Upper lobe of left lung (tissue), 6 donors: ENCODE measurements around the gene SMG1. TPM values are rescaled to one million over a fixed set of nuclear protein-coding genes. Genes with fewer than 3 reads are reported as not detected.
A peak's percentile ranks its signal among the peaks of the same experiment; 100 is the strongest.

Source experiments
- ATAC-seq, 2 donors: fragments of 200-7000 bp; cut with Tn5 transposase; one replicate each; pipeline ENCODE4 v1.9.1; 2022; ENCODE audit warnings: mild to moderate bottlenecking in 2 of 2, moderate library complexity in 2 of 2; ENCODE audit not compliant: low FRiP score in 2 of 2
- DNase-seq, 2 donors: peaks; one replicate each; pipeline ENCODE4 v3.0.0-alpha.2; 2019 to 2020
- H3K27ac ChIP-seq, 4 donors: fragments of 200-600 bp; sonication (generic); one replicate each; pipeline ENCODE4 v1.5.1; 2016 to 2019
- H3K27me3 ChIP-seq, 4 donors: fragments of 200-600 bp; sonication (generic); one replicate each; pipeline ENCODE4 v1.5.1; 2017 to 2019
- H3K36me3 ChIP-seq, 4 donors: fragments of 200-600 bp; sonication (generic); one replicate each; pipeline ENCODE4 v1.5.1; 2016 to 2019
- H3K4me1 ChIP-seq, 4 donors: fragments of 200-600 bp; sonication (generic); one replicate each; pipeline ENCODE4 v1.5.1; 2018 to 2019
- H3K4me3 ChIP-seq, 4 donors: fragments of 200-600 bp; sonication (generic); one replicate each; pipeline ENCODE4 v1.5.1; 2017 to 2019; ENCODE audit warnings: mild to moderate bottlenecking in 2 of 4, moderate library complexity in 1 of 4
- H3K9me3 ChIP-seq, 4 donors: fragments of 200-600 bp; sonication (generic); one replicate each; pipeline ENCODE4 v1.5.1; 2018 to 2019
- EP300 ChIP-seq, 4 donors: sonication (generic); formaldehyde crosslinking; IDR thresholded peaks; one replicate each; pipeline ENCODE4 v1.5.1; 2017; ENCODE audit warnings: antibody characterized with exemption in 4 of 4, control low read depth in 2 of 4
- POLR2A ChIP-seq, 4 donors: fragments of 450-650 bp; IDR thresholded peaks; one replicate each; pipeline ENCODE4 v1.5.1; 2016 to 2017; ENCODE audit warnings: antibody characterized with exemption in 4 of 4, mild to moderate bottlenecking in 2 of 4
- POLR2AphosphoS5 ChIP-seq, 2 donors: sonication (generic); formaldehyde crosslinking; IDR thresholded peaks; one replicate each; pipeline ENCODE4 v1.5.1; 2017; ENCODE audit warnings: antibody characterized with exemption in 2 of 2
- WGBS, 2 donors: methylation state at CpG; one replicate each; pipeline ENCODE4 v1.1.5; 2017 to 2018; 5-methylcytosine and 5-hydroxymethylcytosine counted together
- total RNA-seq, 6 donors: library from RNA; depleted of rRNA in 4 of 6; stranded (reverse); fragments of >200 nt in 4 of 6; gene quantifications; one replicate each; pipeline versions ENCODE4 v1.1.0 to v1.2.1, GENCODE V29; 2016 to 2021
- TF ChIP-seq, protein P1 (sequence below), 6 experiments: fragments of 450-650 bp in 4 of 6; fragments of 200-600 bp in 2 of 6; sonication (generic) in 2 of 6; IDR thresholded peaks; one replicate each; pipeline ENCODE4 v1.5.1; 2016 to 2019; ENCODE audit warnings: antibody characterized with exemption in 6 of 6
- donor health status: DM: no; HTN: no; CAD: no; lungs with moderate emphysema.
- donor health status: DM: no; HTN: yes; CAD: no; lungs with severe emphysema.

Gene SMG1
- total RNA-seq, 6 donors from 2014 or later: 39.2 to 122 (median 69.6) TPM

DNA sequence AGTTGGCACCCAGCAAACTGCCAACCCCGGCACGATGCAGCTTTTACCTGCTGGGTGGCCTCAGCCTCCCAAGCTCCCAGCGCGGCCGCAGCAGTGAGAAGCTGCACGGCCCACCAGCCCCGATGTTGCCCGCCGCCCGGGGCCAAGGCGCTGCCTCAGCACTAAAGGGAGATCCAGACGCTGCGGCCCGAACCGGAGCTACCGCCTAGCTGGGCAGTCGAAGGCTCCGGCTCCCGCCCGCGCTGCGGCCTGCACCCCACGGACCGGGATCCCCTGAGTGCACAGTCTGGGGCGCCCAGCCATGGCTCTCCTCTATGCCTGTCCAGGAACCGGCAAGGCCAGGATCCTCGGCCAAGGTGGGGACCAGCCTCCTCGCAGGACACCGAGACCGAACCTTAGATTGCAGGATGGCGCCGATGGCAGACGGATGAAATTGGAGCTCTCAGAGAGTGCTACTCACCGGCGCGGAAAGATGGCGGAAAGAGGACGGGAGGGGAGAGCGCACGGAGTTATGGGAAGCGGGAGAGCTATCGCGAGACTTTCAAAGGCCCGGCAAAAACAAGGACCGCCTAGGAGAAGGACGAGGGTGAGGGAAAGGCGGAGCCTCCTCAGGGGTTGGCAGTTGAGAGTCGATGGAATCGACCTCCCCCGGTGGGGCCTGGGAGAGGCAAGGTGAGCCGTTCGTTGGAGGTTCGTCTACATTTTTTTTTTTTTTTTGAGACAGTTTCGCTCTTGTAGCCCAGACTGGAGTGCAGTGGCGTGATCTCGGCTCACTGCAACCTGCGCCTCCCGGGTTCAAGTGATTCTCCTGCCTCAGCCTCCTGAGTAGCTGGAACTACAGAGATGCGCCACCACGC lies 136.1 kb downstream of the SMG1 start, which contains the start of gene RPS15A:
Gene RPS15A, minus strand, starts transcription at position 485 of the 857 bp plus-strand sequence. CDS start 1,221 bp downstream, outside the sequence.
- WGBS, 2 donors: 6 to 7% methylated on average over 41 to 45 of the region's 60 CpGs
- H3K36me3 ChIP-seq: peaks cover 30 to 65% (median 46%) of the 10 kb centered on the region in 4 donors
- TF ChIP-seq EP300 (IDR thresholded peaks at IDR 0.05) (peak in 1 of 4 donors; percentile 60), POLR2A (IDR thresholded peaks at IDR 0.05) (peak in 2 of 4 donors; percentile 76 to 88), POLR2AphosphoS5 (IDR thresholded peaks at IDR 0.05) (peak; percentile 95 to 96)
- TF ChIP-seq, protein P1, sequence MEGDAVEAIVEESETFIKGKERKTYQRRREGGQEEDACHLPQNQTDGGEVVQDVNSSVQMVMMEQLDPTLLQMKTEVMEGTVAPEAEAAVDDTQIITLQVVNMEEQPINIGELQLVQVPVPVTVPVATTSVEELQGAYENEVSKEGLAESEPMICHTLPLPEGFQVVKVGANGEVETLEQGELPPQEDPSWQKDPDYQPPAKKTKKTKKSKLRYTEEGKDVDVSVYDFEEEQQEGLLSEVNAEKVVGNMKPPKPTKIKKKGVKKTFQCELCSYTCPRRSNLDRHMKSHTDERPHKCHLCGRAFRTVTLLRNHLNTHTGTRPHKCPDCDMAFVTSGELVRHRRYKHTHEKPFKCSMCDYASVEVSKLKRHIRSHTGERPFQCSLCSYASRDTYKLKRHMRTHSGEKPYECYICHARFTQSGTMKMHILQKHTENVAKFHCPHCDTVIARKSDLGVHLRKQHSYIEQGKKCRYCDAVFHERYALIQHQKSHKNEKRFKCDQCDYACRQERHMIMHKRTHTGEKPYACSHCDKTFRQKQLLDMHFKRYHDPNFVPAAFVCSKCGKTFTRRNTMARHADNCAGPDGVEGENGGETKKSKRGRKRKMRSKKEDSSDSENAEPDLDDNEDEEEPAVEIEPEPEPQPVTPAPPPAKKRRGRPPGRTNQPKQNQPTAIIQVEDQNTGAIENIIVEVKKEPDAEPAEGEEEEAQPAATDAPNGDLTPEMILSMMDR (IDR thresholded peaks at IDR 0.05): peak in 1 of 6 experiments; percentile 24
- peaks cover 37 to 47% (median 43%) of the 10 kb centered on the region in 4 donors for H3K4me1 ChIP-seq
- no peaks in the 10 kb centered on the region for H3K9me3 ChIP-seq
- peak within 1 kb of the TSS; percentile 83 to 94 (median 85) for H3K27ac ChIP-seq
- peak within 1 kb of the TSS; percentile 63 to 98 (median 73) for H3K4me3 ChIP-seq
- no peaks in the 10 kb centered on the region for H3K27me3 ChIP-seq
- ATAC-seq (peak; percentile 99), DNase-seq (peak; percentile 93 to 96)

DNA sequence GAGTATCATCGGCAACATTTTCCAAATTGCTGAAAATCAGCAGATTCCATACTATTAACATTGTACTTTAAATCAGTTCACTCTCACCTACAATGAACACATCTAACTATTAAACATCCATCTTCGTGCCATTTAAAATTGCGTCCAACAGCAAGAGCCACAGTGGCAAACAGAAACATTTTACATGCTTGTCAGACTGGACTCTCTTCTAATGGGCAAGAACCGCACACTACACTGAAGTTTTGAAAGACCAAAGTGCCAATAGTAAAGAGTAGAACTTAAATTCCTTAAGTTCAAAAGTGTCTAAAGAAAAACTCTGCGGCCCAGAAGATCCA lies 136.7 kb downstream of the SMG1 start:
- ATAC-seq: no peak
- H3K4me1 ChIP-seq: peaks cover 40 to 51% (median 45%) of the 10 kb centered on the region in 4 donors
- H3K27ac ChIP-seq: peak overlapping the region; percentile 83 to 94 (median 85)
- H3K27me3 ChIP-seq: no peaks in the 10 kb centered on the region
- WGBS, 2 donors: 0% methylated on average over 5 of the region's 5 CpGs
- no peak for DNase-seq
- peak overlapping the region; percentile 63 to 98 (median 73) for H3K4me3 ChIP-seq
- peaks cover 33 to 65% (median 48%) of the 10 kb centered on the region in 4 donors for H3K36me3 ChIP-seq
- no peaks in the 10 kb centered on the region for H3K9me3 ChIP-seq
- TF ChIP-seq, protein P1 (IDR thresholded peaks at IDR 0.05): no peak
- TF ChIP-seq POLR2AphosphoS5 (IDR thresholded peaks at IDR 0.05): no peak
- no peak for TF ChIP-seq POLR2A (IDR thresholded peaks at IDR 0.05)
- no peak for TF ChIP-seq EP300 (IDR thresholded peaks at IDR 0.05)

DNA sequence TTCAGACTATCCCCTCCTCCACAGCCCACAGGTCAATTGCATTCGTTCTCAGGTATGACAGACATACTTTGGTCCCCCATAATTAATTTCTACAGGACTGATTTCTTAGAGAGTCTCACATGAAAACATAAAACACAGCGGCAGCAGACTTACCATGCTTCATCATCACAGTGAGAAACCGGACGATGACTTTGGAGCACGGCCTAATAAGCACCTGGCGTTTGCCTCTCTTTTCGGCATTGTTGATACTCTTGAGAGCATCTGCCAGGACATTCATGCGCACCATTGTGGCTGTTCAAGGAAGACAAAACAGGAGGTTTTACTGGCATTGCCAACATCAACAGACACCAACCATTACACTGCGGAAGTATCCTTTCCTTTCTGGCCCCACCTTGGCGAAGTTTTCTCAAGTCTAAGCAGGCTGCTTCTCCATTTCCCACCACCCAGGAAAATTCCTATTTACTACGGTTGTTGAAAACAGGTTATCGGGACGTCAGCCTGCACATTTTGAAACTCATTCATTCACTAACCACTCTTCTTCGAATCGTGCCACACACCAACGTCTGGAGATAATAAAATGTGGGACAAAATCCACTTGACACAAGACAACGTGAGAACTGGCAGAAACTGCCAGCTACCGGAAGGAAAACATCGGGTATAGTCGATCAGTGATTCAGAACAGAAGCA lies 137.2 kb downstream of the SMG1 start:
- TF ChIP-seq EP300 (IDR thresholded peaks at IDR 0.05): no peak
- TF ChIP-seq, protein P1 (IDR thresholded peaks at IDR 0.05): no peak
- TF ChIP-seq POLR2A (IDR thresholded peaks at IDR 0.05): no peak
- TF ChIP-seq POLR2AphosphoS5 (IDR thresholded peaks at IDR 0.05): no peak
- peak overlapping the region; percentile 63 to 98 (median 73) for H3K4me3 ChIP-seq
- no peaks in the 10 kb centered on the region for H3K27me3 ChIP-seq
- no peak for DNase-seq
- H3K4me1 ChIP-seq: peaks cover 40 to 56% (median 45%) of the 10 kb centered on the region in 4 donors
- no peaks in the 10 kb centered on the region for H3K9me3 ChIP-seq
- H3K36me3 ChIP-seq: peaks cover 29 to 65% (median 48%) of the 10 kb centered on the region in 4 donors
- WGBS, 2 donors: 11 to 15% methylated on average over 20 of the region's 20 CpGs
- peak overlapping the region; percentile 83 to 94 (median 85) for H3K27ac ChIP-seq
- no peak for ATAC-seq

DNA sequence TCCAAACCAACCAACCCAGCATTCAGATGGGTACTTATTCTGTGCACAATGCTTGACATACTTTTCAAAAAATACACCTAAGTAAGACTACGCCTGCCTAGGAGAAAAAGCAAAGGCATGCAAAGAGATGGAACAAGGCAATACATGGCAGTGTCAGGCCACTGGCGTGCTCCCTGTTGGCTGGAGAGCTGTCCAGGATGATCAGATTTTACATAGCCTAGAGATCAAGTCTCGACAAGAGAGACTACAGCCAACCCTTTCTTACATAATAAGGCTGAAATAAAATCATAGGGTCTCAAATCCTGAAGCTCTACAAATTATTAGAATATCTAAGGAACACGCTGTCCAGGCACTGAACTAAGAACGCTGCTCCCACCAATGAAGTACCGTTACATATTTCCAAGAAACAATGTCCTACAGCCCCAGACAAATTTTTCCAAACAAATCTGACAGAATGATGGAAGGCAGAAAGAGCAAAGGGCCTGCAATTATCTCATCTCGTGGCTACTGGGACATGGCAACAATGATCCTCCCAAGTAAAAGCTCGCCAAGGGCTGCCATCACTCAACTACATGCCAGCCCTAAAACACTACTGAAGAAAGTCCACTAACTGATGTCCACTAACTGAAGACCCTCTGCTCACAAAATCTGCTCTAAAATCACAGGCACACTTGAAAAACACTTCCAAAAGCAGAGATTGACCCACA lies 141.1 kb downstream of the SMG1 start:
- 69 to 74% methylated on average over 8 of the region's 8 CpGs for WGBS, 2 donors
- peaks cover 18 to 61% (median 54%) of the 10 kb centered on the region in 4 donors for H3K36me3 ChIP-seq
- ATAC-seq (no peak), DNase-seq (no peak)
- no peak overlapping the region for H3K4me3 ChIP-seq
- H3K4me1 ChIP-seq: peaks cover 40 to 54% (median 43%) of the 10 kb centered on the region in 4 donors
- TF ChIP-seq POLR2A (IDR thresholded peaks at IDR 0.05): no peak
- no peak for TF ChIP-seq EP300 (IDR thresholded peaks at IDR 0.05)
- TF ChIP-seq POLR2AphosphoS5 (IDR thresholded peaks at IDR 0.05): no peak
- TF ChIP-seq, protein P1 (IDR thresholded peaks at IDR 0.05): no peak
- no peaks in the 10 kb centered on the region for H3K27me3 ChIP-seq
- H3K9me3 ChIP-seq: no peaks in the 10 kb centered on the region
- H3K27ac ChIP-seq: no peak overlapping the region
